BLaER1 (cell line): ENCODE data around the gene RAI14.

Experiments used
- H3K27ac ChIP-seq: shearing (Covaris generic); formaldehyde crosslinking; 2 replicates; pipeline ENCODE4 v1.8.1; 2022
- H3K27me3 ChIP-seq: shearing (Covaris generic); formaldehyde crosslinking; 2 replicates; pipeline ENCODE4 v1.8.1; 2022
- H3K36me3 ChIP-seq: shearing (Covaris generic); formaldehyde crosslinking; 2 replicates; pipeline ENCODE4 v1.8.1; 2022
- H3K4me1 ChIP-seq: shearing (Covaris generic); formaldehyde crosslinking; 2 replicates; pipeline ENCODE4 v1.8.1; 2022
- H3K4me2 ChIP-seq: shearing (Covaris generic); formaldehyde crosslinking; 2 replicates; pipeline ENCODE4 v1.8.1; 2022
- H3K4me3 ChIP-seq: shearing (Covaris generic); formaldehyde crosslinking; 2 replicates; pipeline ENCODE4 v1.8.1; 2022
- H3K9ac ChIP-seq: shearing (Covaris generic); formaldehyde crosslinking; 2 replicates; pipeline ENCODE4 v1.8.1; 2022
- H3K9me3 ChIP-seq: shearing (Covaris generic); formaldehyde crosslinking; 2 replicates; pipeline ENCODE4 v1.8.1; 2022
- H4K20me1 ChIP-seq: shearing (Covaris generic); formaldehyde crosslinking; 2 replicates; pipeline ENCODE4 v1.8.1; 2022
- Cebpa-rat ChIP-seq: shearing (Covaris generic); IDR thresholded peaks from 2 replicates; pipeline ENCODE4 v1.8.1; 2022

Gene RAI14

GRCh38 chr5:34803974-34804732 lies 148.0 kb downstream of the RAI14 start:
- Histone ChIP-seq H3K9ac (no peak overlapping the region), H3K27me3 (no peaks in the 10 kb centered on the region), H3K27ac (no peak overlapping the region), H4K20me1 (no peaks in the 10 kb centered on the region), H3K9me3 (no peaks in the 10 kb centered on the region), H3K36me3 (peaks cover 40% of the 10 kb centered on the region), H3K4me3 (no peak overlapping the region), H3K4me2 (no peak overlapping the region), H3K4me1 (no peaks in the 10 kb centered on the region)
- no peak for TF ChIP-seq Cebpa-rat

GRCh38 chr5:34804913-34805312 lies 148.8 kb downstream of the RAI14 start:
- H3K36me3 ChIP-seq, result peaks cover 37% of the 10 kb centered on the region
- H3K27ac ChIP-seq, result no peak overlapping the region

GRCh38 chr5:34806532-34806931 lies 150.4 kb downstream of the RAI14 start:
- TF ChIP-seq Cebpa-rat, result no peak
- no peak overlapping the region for H3K4me3 ChIP-seq

More at GRCh38 chr5:34804913-34805312, 148.8 kb downstream of the RAI14 start:
- Histone ChIP-seq H3K9ac (no peak overlapping the region), H4K20me1 (no peaks in the 10 kb centered on the region), H3K4me3 (no peak overlapping the region), H3K27me3 (no peaks in the 10 kb centered on the region), H3K4me2 (no peak overlapping the region), H3K4me1 (no peaks in the 10 kb centered on the region), H3K9me3 (no peaks in the 10 kb centered on the region)
- TF ChIP-seq Cebpa-rat, result no peak

GRCh38 chr5:34811706-34812105 lies 155.6 kb downstream of the RAI14 start:
- no peaks in the 10 kb centered on the region for H3K9me3 ChIP-seq
- TF ChIP-seq Cebpa-rat, result no peak
- H3K27ac ChIP-seq, result no peak overlapping the region
- H3K4me3 ChIP-seq, result no peak overlapping the region
- no peaks in the 10 kb centered on the region for H3K27me3 ChIP-seq
- H4K20me1 ChIP-seq, result no peaks in the 10 kb centered on the region
- H3K4me1 ChIP-seq, result no peaks in the 10 kb centered on the region
- H3K4me2 ChIP-seq, result no peak overlapping the region
- H3K9ac ChIP-seq, result no peak overlapping the region
- peaks cover 8% of the 10 kb centered on the region for H3K36me3 ChIP-seq

More at GRCh38 chr5:34806532-34806931, 150.4 kb downstream of the RAI14 start:
- Histone ChIP-seq H3K9ac (no peak overlapping the region), H4K20me1 (no peaks in the 10 kb centered on the region), H3K4me2 (no peak overlapping the region), H3K4me1 (no peaks in the 10 kb centered on the region), H3K27me3 (no peaks in the 10 kb centered on the region), H3K27ac (no peak overlapping the region), H3K36me3 (peaks cover 22% of the 10 kb centered on the region), H3K9me3 (no peaks in the 10 kb centered on the region)

GRCh38 chr5:34813509-34813908 lies 157.4 kb downstream of the RAI14 start:
- H3K4me3 ChIP-seq, result no peak overlapping the region
- no peak for TF ChIP-seq Cebpa-rat
- H4K20me1 ChIP-seq, result no peaks in the 10 kb centered on the region
- no peak overlapping the region for H3K9ac ChIP-seq
- no peaks in the 10 kb centered on the region for H3K4me1 ChIP-seq
- no peak overlapping the region for H3K4me2 ChIP-seq
- H3K27me3 ChIP-seq, result no peaks in the 10 kb centered on the region
- no peaks in the 10 kb centered on the region for H3K9me3 ChIP-seq
- H3K36me3 ChIP-seq, result peaks cover 8% of the 10 kb centered on the region
- H3K27ac ChIP-seq, result no peak overlapping the region

GRCh38 chr5:34817558-34818351 lies 161.6 kb downstream of the RAI14 start:
- Histone ChIP-seq H3K27ac (no peak overlapping the region), H3K9ac (no peak overlapping the region), H3K9me3 (no peaks in the 10 kb centered on the region), H3K4me2 (no peak overlapping the region), H3K27me3 (no peaks in the 10 kb centered on the region), H3K4me3 (no peak overlapping the region), H3K36me3 (peaks cover 13% of the 10 kb centered on the region), H3K4me1 (no peaks in the 10 kb centered on the region), H4K20me1 (no peaks in the 10 kb centered on the region)
- TF ChIP-seq Cebpa-rat, result no peak

GRCh38 chr5:34818717-34819116 lies 162.6 kb downstream of the RAI14 start:
- H3K9ac ChIP-seq, result no peak overlapping the region
- no peaks in the 10 kb centered on the region for H3K9me3 ChIP-seq
- peaks cover 23% of the 10 kb centered on the region for H3K36me3 ChIP-seq
- H3K27me3 ChIP-seq, result no peaks in the 10 kb centered on the region
- H3K4me2 ChIP-seq, result no peak overlapping the region
- TF ChIP-seq Cebpa-rat, result no peak
- no peaks in the 10 kb centered on the region for H3K4me1 ChIP-seq
- no peaks in the 10 kb centered on the region for H4K20me1 ChIP-seq
- no peak overlapping the region for H3K4me3 ChIP-seq
- H3K27ac ChIP-seq, result no peak overlapping the region

- no peaks in the 10 kb centered on the region for H3K4me1 ChIP-seq
- no peak overlapping the region for H3K27ac ChIP-seq
- no peak overlapping the region for H3K4me2 ChIP-seq
- H3K4me3 ChIP-seq, result no peak overlapping the region
- TF ChIP-seq Cebpa-rat, result no peak
- peaks cover 34% of the 10 kb centered on the region for H3K36me3 ChIP-seq
- H3K27me3 ChIP-seq, result no peaks in the 10 kb centered on the region
- H3K9ac ChIP-seq, result no peak overlapping the region
- H4K20me1 ChIP-seq, result no peaks in the 10 kb centered on the region
- H3K9me3 ChIP-seq, result no peaks in the 10 kb centered on the region
Observed at GRCh38 chr5:34820593-34820992, 164.5 kb downstream of the RAI14 start.

GRCh38 chr5:34822956-34823715 lies 167.0 kb downstream of the RAI14 start:
- H3K27ac ChIP-seq, result no peak overlapping the region
- H3K9ac ChIP-seq, result no peak overlapping the region
- H4K20me1 ChIP-seq, result no peaks in the 10 kb centered on the region
- H3K27me3 ChIP-seq, result no peaks in the 10 kb centered on the region
- no peak overlapping the region for H3K4me2 ChIP-seq
- H3K9me3 ChIP-seq, result no peaks in the 10 kb centered on the region
- peaks cover 57% of the 10 kb centered on the region for H3K36me3 ChIP-seq
- no peak for TF ChIP-seq Cebpa-rat
- no peak overlapping the region for H3K4me3 ChIP-seq
- H3K4me1 ChIP-seq, result no peaks in the 10 kb centered on the region
